ENCODE measurements around the gene ARFIP1. TPM values are rescaled to one million over a fixed set of nuclear protein-coding genes. Genes with fewer than 3 reads are reported as not detected.

Gene ARFIP1
- total RNA-seq, 1 donor from 2014 or later = 13.0 TPM

DNA sequence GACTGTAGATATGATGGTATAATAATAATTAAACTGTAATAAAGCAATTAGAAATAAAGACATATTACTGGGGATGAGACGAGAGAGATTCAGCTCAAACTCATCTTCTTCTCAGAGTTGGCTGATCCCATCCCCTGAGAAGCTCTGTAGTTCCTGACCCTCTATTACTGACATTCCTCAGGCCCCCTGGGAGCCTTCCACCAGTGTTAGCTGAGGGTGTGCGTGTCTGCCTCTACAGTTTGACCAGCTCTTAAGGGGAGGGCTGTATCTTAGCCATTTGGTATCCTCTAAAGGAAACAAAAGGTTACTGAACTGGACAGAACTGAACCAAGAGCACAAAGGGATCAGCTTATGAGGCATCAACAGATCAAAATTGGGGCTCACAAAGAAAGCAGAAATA lies 167.6 kb downstream of the ARFIP1 start:
- Mint-ChIP-seq H3K9me3 (no peaks in the 10 kb centered on the region), H3K36me3 (ENCODE audit: low read depth) (no peaks in the 10 kb centered on the region), H3K27ac (no peak overlapping the region), H3K27me3 (peaks cover 34% of the 10 kb centered on the region), H3K4me3 (no peak overlapping the region), H3K4me1 (no peaks in the 10 kb centered on the region)
- no peak for DNase-seq
- intact Hi-C loops (cut with micrococcal nuclease) = no loop called here

DNA sequence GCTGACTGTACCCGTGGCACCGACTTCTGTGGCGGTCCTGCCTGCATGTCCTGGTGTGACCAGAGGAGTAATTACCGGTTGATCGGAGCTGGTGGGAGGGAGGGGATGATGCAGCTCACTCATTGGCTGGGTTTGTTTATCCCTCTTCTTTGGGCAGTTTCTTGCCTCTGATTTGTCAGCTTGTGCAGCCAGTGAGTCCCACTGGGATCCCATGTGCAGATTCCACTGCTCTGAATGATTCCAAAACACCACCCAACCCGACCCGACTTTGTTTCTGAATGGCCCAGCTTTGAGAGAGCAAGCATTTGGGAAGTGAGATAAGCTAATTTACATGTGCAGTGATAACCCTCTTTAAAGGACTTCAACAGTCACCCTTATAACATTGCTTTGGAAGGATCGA lies 170.2 kb downstream of the ARFIP1 start:
- Mint-ChIP-seq H3K27me3 (peaks cover 28% of the 10 kb centered on the region), H3K9me3 (no peaks in the 10 kb centered on the region), H3K27ac (no peak overlapping the region), H3K4me3 (no peak overlapping the region), H3K4me1 (no peaks in the 10 kb centered on the region), H3K36me3 (ENCODE audit: low read depth) (no peaks in the 10 kb centered on the region)
- intact Hi-C loops (cut with micrococcal nuclease) = no loop called here
- DNase-seq = no peak

DNA sequence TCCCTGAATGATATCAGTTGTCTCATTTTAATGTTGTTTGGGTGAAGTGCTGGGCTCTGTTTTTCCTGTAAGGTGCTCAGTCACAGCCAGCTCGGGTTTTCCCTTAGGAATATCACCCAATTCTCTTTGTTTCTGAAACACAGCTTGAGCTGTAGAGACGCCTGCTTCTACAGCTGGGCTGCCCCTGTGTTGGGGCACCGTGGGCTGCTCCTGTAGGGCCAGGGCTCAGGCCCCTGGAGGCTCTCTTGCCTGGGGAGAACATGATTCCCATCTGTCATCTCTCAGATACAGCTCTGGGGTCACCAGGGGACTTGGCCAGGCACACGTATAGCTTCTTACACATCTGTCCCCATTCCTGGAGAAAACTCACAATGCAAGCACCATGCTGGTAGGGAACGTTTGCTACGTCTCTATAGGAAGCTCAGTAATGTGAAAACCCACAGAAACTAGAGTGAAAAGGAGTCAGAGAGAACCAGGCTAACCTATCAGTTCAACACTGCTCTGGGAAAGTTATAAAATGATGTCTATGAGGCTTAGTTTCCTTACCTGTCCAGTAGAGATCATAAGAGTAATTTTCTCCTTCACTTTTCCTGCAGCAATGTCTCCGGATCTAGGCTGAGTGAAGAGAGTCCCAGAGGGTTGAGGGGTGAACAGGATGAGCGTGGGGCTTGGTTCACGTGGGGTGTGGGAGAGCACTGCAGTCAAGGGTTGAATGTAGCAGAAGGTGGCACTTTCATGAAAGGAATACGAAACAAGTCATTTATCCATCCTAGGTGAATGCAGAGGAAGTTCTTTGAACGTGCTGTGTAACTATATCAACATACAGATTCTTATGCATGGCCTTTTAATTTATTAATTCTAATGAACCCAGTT lies 170.9 kb downstream of the ARFIP1 start:
- Mint-ChIP-seq H3K36me3 (ENCODE audit: low read depth) (no peaks in the 10 kb centered on the region), H3K4me3 (no peak overlapping the region), H3K4me1 (no peaks in the 10 kb centered on the region), H3K27me3 (peaks cover 28% of the 10 kb centered on the region), H3K9me3 (no peaks in the 10 kb centered on the region), H3K27ac (no peak overlapping the region)
- intact Hi-C loops (cut with micrococcal nuclease) = no loop called here
- no peak for DNase-seq

DNA sequence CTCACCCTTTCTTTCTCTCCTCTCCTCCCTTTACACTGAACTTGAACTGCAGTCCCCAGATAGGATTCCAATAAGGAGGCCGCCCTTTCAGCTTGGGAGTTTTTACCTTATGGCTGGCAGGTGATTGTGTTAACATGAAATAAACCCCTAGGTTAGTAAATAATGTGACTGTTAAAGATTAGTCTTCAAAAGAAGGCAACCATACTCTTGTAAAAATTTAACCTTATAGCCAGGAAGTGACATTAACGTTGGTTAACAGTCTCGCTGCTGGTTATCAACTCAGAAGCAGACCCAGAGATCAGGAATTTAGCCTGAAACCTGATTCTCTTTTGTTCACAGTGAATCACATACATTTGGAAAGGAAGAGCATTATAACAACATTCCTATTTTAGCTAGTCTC lies 171.6 kb downstream of the ARFIP1 start:
- Mint-ChIP-seq H3K9me3 (no peaks in the 10 kb centered on the region), H3K27me3 (peaks cover 26% of the 10 kb centered on the region), H3K36me3 (ENCODE audit: low read depth) (no peaks in the 10 kb centered on the region), H3K4me3 (no peak overlapping the region), H3K4me1 (no peaks in the 10 kb centered on the region), H3K27ac (no peak overlapping the region)
- DNase-seq = no peak
- intact Hi-C loops (cut with micrococcal nuclease) = no loop called here

DNA sequence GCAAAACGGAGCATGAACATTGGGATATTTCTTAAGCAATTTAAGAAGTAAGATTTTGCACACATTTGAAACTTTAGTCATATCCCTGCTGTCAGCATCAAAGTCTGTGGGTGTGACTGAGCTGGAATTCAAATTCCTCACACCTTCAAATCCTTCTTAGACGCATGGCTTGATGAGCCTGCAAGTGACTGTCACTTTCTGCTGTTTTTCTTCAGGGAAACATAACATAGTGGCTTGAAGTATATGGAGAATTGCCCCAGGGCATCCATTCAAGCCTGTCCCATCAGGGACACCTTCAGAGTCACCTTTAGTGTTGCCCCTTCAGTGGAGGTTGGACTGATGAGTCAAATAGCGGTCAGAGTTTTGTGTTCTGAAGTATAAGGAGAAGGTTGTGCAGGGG lies 173.8 kb downstream of the ARFIP1 start:
- Mint-ChIP-seq H3K27me3 (peaks cover 12% of the 10 kb centered on the region), H3K27ac (no peak overlapping the region), H3K9me3 (no peaks in the 10 kb centered on the region), H3K4me3 (no peak overlapping the region), H3K36me3 (ENCODE audit: low read depth) (no peaks in the 10 kb centered on the region), H3K4me1 (no peaks in the 10 kb centered on the region)
- intact Hi-C loops (cut with micrococcal nuclease) = no loop called here
- DNase-seq = no peak

DNA sequence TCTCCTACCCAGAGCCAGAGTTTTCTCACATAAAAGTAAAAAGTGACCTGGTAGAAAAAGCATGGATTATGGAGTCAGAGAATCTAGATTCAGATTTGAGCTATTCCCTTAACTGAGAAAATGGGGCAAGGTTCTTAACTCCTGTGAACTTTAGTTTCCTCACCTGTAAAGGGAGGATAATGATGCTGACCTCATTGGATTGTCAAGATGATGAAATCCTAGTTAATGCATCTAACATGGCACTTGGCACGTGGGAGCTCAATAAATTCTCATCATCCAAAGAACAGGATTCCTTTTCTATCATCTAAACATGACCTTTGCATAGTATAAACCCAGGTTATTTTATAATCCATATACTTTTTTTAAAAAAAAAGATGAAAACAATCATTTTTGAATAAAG lies 175.0 kb downstream of the ARFIP1 start:
- DNase-seq = no peak
- no peak overlapping the region for H3K4me3 Mint-ChIP-seq
- H3K9me3 Mint-ChIP-seq = no peaks in the 10 kb centered on the region
- intact Hi-C loops (cut with micrococcal nuclease) = no loop called here
- no peaks in the 10 kb centered on the region for H3K4me1 Mint-ChIP-seq
- H3K36me3 Mint-ChIP-seq (ENCODE audit: low read depth) = no peaks in the 10 kb centered on the region
- no peak overlapping the region for H3K27ac Mint-ChIP-seq
- H3K27me3 Mint-ChIP-seq = peaks cover 14% of the 10 kb centered on the region

DNA sequence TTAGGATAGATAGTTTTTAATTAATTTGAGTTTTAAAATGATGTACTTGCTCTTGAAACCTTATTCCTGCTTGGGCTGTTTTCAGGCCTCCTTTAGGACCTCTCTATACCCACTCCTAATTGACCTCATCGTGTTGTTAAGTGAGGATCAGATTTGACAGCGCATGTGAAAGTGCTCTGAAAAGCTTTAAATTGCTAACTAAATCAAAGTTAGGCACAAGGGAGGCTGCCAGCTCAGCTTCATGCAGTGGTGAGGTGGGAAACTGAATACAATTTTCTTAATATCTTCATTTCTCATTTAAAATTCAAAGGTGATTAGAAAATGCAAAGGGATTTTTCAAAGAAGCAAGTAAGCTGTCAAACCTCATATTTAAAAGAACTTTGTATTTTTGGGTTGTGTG lies 176.4 kb downstream of the ARFIP1 start:
- H3K27me3 Mint-ChIP-seq = peaks cover 8% of the 10 kb centered on the region
- no peak for DNase-seq
- no peak overlapping the region for H3K27ac Mint-ChIP-seq
- no peaks in the 10 kb centered on the region for H3K4me1 Mint-ChIP-seq
- H3K9me3 Mint-ChIP-seq = no peaks in the 10 kb centered on the region
- no peaks in the 10 kb centered on the region for H3K36me3 Mint-ChIP-seq (ENCODE audit: low read depth)
- intact Hi-C loops (cut with micrococcal nuclease) = no loop called here
- no peak overlapping the region for H3K4me3 Mint-ChIP-seq

DNA sequence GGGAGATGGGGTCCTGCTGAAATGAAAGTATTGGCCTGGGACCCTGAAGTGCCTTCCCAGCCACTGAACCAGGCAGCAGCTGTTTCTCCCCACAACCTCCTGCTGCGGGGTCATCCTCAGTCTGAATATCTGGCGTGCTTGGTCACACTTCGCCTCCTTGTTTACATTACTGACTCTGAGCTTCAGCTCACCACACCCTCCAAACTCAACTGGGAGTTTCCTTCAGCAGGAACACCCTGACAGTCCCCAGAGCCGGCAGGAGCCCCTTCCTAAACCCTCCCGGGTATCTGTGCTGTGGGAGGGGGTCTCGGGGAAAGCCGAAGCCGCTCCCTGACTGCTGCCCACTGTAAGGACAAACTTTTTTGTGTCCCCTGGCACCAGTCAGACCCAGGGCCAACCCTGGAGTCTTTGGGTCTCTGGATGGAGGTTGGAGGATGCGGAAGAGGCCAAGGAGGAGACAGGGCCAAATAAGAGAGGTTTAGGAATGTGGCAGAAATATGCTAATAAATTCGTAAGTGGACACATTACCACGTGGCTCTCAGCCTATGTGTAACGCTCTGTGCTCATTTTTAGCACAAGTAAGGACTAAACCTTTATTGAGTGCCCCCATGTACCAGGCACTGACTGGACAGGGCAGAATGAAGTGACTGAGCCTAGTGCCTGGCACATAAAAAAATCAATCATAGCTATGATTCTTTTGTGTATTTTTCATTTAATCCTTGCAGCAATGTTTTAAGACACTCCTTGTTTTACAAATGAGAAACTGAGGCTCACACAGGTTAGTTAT lies 177.1 kb downstream of the ARFIP1 start:
- H3K4me1 Mint-ChIP-seq = no peaks in the 10 kb centered on the region
- no peak for DNase-seq
- peaks cover 8% of the 10 kb centered on the region for H3K27me3 Mint-ChIP-seq
- no peak overlapping the region for H3K4me3 Mint-ChIP-seq
- intact Hi-C loops (cut with micrococcal nuclease) = no loop called here
- H3K9me3 Mint-ChIP-seq = no peaks in the 10 kb centered on the region
- no peak overlapping the region for H3K27ac Mint-ChIP-seq
- no peaks in the 10 kb centered on the region for H3K36me3 Mint-ChIP-seq (ENCODE audit: low read depth)

DNA sequence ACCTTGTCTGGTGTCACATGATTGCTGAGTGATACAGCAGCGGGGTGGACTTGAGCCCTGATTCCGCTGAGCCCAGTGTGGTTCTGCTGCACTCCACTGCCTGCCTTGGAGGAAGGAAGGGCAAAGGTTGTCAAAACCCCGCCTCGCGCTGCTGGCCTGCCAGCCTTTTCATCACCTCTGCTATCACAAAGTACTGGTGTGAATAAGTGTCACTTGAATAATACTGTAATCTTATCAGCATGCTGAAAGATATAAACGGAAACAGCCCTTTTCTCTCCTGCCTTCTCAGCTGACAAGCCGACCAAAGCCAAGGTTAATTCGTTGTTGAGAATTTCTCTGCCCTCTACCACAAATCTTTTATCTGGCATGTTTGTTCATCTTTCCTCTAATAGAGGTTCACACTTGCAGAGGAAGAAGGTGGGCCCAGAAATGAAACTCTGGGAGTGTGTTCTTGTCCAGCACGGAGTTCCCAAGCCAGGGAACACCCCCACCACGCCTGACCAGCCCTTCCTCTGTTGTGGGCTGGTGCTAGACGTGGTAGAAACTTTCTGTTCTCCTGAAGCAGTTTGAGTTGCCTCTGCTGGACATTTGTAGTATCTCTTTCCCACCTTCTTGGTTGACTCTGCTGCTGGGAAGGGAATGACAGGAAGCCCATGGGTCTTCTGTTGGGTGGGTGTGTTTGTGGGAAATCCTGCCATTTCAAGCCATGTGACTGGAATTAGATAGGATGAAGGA lies 177.8 kb downstream of the ARFIP1 start:
- no peaks in the 10 kb centered on the region for H3K36me3 Mint-ChIP-seq (ENCODE audit: low read depth)
- H3K27ac Mint-ChIP-seq = no peak overlapping the region
- DNase-seq = no peak
- no peaks in the 10 kb centered on the region for H3K4me1 Mint-ChIP-seq
- intact Hi-C loops (cut with micrococcal nuclease) = no loop called here
- no peaks in the 10 kb centered on the region for H3K9me3 Mint-ChIP-seq
- no peak overlapping the region for H3K4me3 Mint-ChIP-seq
- H3K27me3 Mint-ChIP-seq = peaks cover 8% of the 10 kb centered on the region

DNA sequence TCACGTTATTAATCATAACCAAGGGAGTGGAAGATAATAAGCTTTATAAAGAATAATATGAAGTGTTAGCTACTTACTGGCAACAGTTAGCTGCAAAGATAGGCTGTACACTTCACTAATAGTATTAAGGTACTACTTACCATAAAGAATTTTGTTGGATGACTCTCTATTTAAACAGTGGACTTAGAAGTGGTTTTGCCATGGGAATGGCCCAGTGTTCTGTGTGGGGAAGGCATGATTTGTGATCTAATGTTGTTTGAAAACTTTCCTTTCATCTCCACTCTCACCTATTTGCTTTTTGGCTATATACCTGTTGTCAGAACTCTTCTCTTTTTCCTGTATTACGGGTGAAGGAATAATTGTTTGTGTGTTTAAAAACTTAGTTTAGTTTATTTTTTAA lies 179.3 kb downstream of the ARFIP1 start:
- Mint-ChIP-seq H3K27me3 (peaks cover 8% of the 10 kb centered on the region), H3K9me3 (no peaks in the 10 kb centered on the region), H3K4me1 (no peaks in the 10 kb centered on the region), H3K27ac (no peak overlapping the region), H3K36me3 (ENCODE audit: low read depth) (no peaks in the 10 kb centered on the region), H3K4me3 (no peak overlapping the region)
- intact Hi-C loops (cut with micrococcal nuclease) = no loop called here
- no peak for DNase-seq

DNA sequence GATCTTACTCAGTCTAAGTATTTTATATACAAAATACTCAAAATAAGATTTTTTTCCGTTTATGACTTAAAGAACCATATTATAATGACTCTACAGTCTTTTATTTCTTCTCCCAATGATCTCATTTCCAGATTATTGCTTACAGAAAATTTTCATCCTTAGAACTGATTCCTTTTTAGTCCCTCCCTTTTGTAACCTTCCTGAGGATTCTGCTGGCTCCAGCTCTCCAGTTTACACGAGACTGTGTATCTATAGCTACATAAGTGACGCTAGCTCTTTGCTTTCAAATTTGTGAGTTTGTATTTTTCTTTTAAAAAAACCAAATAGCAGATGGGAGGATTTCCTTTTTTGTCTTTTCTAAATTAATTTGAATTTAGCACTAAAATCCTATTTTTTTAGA lies 180.3 kb downstream of the ARFIP1 start:
- Mint-ChIP-seq H3K27me3 (peaks cover 8% of the 10 kb centered on the region), H3K9me3 (no peaks in the 10 kb centered on the region), H3K4me1 (no peaks in the 10 kb centered on the region), H3K27ac (no peak overlapping the region), H3K4me3 (no peak overlapping the region), H3K36me3 (ENCODE audit: low read depth) (no peaks in the 10 kb centered on the region)
- intact Hi-C loops (cut with micrococcal nuclease) = no loop called here
- no peak for DNase-seq

DNA sequence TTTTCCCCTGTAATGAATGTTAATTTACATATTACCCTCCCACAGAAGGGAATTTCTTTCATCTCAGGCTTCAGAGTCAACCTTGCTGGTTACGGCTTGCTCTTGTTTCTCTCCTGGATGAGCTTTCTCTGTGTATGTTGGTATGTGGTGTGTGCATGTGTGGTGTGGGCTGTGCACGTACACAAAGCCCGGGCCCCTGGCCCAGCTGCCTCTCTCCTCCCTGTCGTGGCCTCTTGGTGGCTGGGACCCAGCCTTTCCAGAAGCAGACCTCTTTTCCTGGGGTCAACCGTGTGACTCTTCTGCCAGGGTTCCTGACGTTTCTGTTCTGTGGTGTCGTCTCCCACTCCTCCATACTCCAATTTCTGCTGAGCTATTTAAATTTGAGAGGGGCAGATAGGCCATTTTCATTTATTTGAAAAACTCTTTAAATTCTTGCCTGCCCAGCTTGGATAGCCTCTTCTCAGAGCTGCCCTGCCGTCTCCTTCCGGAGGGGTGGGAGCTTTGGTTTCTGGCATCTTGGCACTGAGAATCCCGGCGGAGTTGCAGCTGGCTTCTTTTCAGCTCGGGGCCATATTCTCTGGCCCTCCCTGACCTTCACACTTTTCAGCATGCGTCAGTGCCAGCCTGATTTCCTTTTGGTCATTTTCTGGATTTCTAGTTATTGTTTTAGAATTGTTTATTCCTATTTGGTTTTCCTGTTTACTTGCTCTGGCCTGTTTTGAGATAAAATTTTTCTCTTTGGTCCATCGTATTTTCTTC lies 181.4 kb downstream of the ARFIP1 start:
- intact Hi-C loops (cut with micrococcal nuclease) = no loop called here
- H3K27me3 Mint-ChIP-seq = peaks cover 5% of the 10 kb centered on the region
- H3K36me3 Mint-ChIP-seq (ENCODE audit: low read depth) = no peaks in the 10 kb centered on the region
- no peak for DNase-seq
- H3K4me1 Mint-ChIP-seq = no peaks in the 10 kb centered on the region
- H3K4me3 Mint-ChIP-seq = no peak overlapping the region
- H3K27ac Mint-ChIP-seq = no peak overlapping the region
- H3K9me3 Mint-ChIP-seq = no peaks in the 10 kb centered on the region

DNA sequence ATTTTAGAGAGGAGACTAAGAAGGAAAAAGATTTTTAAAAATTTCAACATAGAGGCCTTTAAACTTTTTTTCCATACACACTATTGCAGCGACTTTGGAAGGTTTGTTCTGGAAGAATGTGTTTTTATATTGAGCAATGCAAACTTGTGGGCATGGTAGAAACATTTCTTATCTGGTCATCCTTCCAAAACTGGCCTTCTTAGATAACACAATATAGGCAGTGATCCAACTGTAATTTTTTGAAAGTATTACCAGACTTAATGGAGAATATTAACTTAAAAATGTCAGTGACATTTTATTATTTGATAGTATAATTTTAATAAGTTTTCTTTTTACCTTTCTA lies 182.0 kb downstream of the ARFIP1 start:
- intact Hi-C loops (cut with micrococcal nuclease) = no loop called here
- H3K36me3 Mint-ChIP-seq (ENCODE audit: low read depth) = no peaks in the 10 kb centered on the region
- no peak for DNase-seq
- H3K27me3 Mint-ChIP-seq = peaks cover 5% of the 10 kb centered on the region
- no peaks in the 10 kb centered on the region for H3K9me3 Mint-ChIP-seq
- no peak overlapping the region for H3K27ac Mint-ChIP-seq
- no peaks in the 10 kb centered on the region for H3K4me1 Mint-ChIP-seq
- no peak overlapping the region for H3K4me3 Mint-ChIP-seq
